HepG2 (cell line): ENCODE measurements around the gene SHCBP1L. TPM values are rescaled to one million over a fixed set of nuclear protein-coding genes. Genes with fewer than 3 reads are reported as not detected.

Experiments
- ATAC-seq: fragments of 200-7000 bp; cut with Tn5 transposase; 3 replicates; pipeline ENCODE4 v1.9.1; 2020; ENCODE audit warnings: mild to moderate bottlenecking, moderate library complexity
- BruUV-seq: library from RNA; stranded (reverse); fragments of 400-500 nt; replicated peaks from 2 replicates; lab custom pipeline; 2021; lab: Mats Ljungman, UMichigan
- CTCF ChIA-PET: fragments of 300-600 bp; formaldehyde crosslinking; extraction: SDS; loops from one replicate; lab custom pipeline; 2021; ENCODE audit warnings: low total read pairs, inconsistent platforms, low intra/inter-chr PET ratio; lab: Yijun Ruan, JAX
- POLR2A ChIA-PET: fragments of 350-600 bp; sonication (Branson Sonifier 250); formaldehyde crosslinking; loops from one replicate; lab custom pipeline; 2020; ENCODE audit warnings: antibody characterized with exemption, inconsistent platforms; lab: Yijun Ruan, JAX
- DNase-seq: peaks from one replicate; pipeline ENCODE4 v3.0.0-alpha.2; 2015; ENCODE audit warnings: low spot score
- FAIRE-seq: peaks from 3 replicates; lab custom pipeline; 2011; peaks lifted over from hg19 to GRCh38; lab: Jason Lieb, UNC
- H2AFZ ChIP-seq: one replicate; pipeline ENCODE4 v1.6.1; 2011; ENCODE audit warnings: low read length, inconsistent platforms
- H3K27ac ChIP-seq: fragments of 300-600 bp; 3 replicates; pipeline ENCODE4 v1.8.0; 2011; ENCODE audit warnings: mixed run types, mild to moderate bottlenecking, mixed read lengths, low read length, inconsistent platforms; ENCODE audit not compliant: insufficient read depth; ENCODE audit errors: extremely low read length
- H3K27me3 ChIP-seq, 2 experiments: fragments of 200-600 bp in 1 of 2; 2 replicates in 1 of 2; 3 replicates in 1 of 2; pipeline versions ENCODE4 v1.6.0 to v1.8.0; 2011; ENCODE audit warnings: low read length in 2 of 2, mild to moderate bottlenecking in 2 of 2, moderate library complexity in 2 of 2, inconsistent platforms in 1 of 2; ENCODE audit not compliant: insufficient read depth in 2 of 2, control insufficient read depth in 1 of 2
- H3K36me3 ChIP-seq, 2 experiments: fragments of 200-600 bp in 1 of 2; replicated peaks in 1 of 2; 2 replicates in 1 of 2; 3 replicates in 1 of 2; pipeline versions ENCODE4 v1.5.1 to v1.8.0; 2011; ENCODE audit warnings: low read length in 2 of 2, inconsistent platforms in 1 of 2; ENCODE audit not compliant: insufficient read depth in 2 of 2, control insufficient read depth in 1 of 2
- H3K4me1 ChIP-seq: 2 replicates; pipeline ENCODE4 v1.5.1; 2012; ENCODE audit warnings: low read length, inconsistent platforms; ENCODE audit not compliant: insufficient read depth
- H3K4me2 ChIP-seq: 2 replicates; pipeline ENCODE4 v1.6.0; 2011; ENCODE audit warnings: low read depth, low read length, inconsistent platforms
- H3K4me3 ChIP-seq, 3 experiments: fragments of 200-600 bp in 1 of 3; sonication (generic), shearing (Covaris generic) in 1 of 3; replicated peaks in 1 of 3; 2 replicates each; pipeline ENCODE4 v1.5.1; 2011 to 2016; ENCODE audit warnings: low read length in 3 of 3, inconsistent platforms in 2 of 3, low read depth in 2 of 3, mild to moderate bottlenecking in 2 of 3, control low read depth in 1 of 3, mixed read lengths in 1 of 3; ENCODE audit not compliant: insufficient read depth in 1 of 3
- H3K79me2 ChIP-seq: one replicate; pipeline ENCODE4 v1.6.1; 2011; ENCODE audit warnings: low read length, inconsistent platforms; ENCODE audit not compliant: insufficient read depth
- H3K9ac ChIP-seq: 2 replicates; pipeline ENCODE4 v1.6.0; 2011; ENCODE audit warnings: mild to moderate bottlenecking, low read depth, low read length, inconsistent platforms; ENCODE audit not compliant: insufficient read depth
- H3K9me3 ChIP-seq: 2 replicates; pipeline ENCODE4 v1.5.1; 2012; ENCODE audit warnings: mild to moderate bottlenecking, low read length
- H4K20me1 ChIP-seq: 2 replicates; pipeline ENCODE4 v1.6.0; 2011; ENCODE audit warnings: inconsistent platforms, mild to moderate bottlenecking, low read length, moderate library complexity; ENCODE audit not compliant: insufficient read depth
- HNF4A ChIP-seq: sonication (generic); formaldehyde crosslinking; IDR thresholded peaks from 2 replicates; pipeline ENCODE4 v1.4.0; 2020; ENCODE audit warnings: missing genetic modification reagents
- KDM4B ChIP-seq: sonication (generic); formaldehyde crosslinking; IDR thresholded peaks from 2 replicates; pipeline ENCODE4 v1.4.0; 2020; ENCODE audit warnings: missing genetic modification reagents
- KDM6A ChIP-seq: IDR thresholded peaks from 2 replicates; pipeline ENCODE4 v1.6.1; 2016; ENCODE audit warnings: low read depth
- PAF1 ChIP-seq: IDR thresholded peaks from 2 replicates; pipeline ENCODE4 v1.6.1; 2016; ENCODE audit warnings: missing genetic modification reagents, missing compliant biosample characterization
- POGK ChIP-seq: sonication (generic); formaldehyde crosslinking; conservative IDR thresholded peaks from 2 replicates; pipeline ENCODE4 v1.8.0; 2022; ENCODE audit warnings: mild to moderate bottlenecking, moderate library complexity, missing genetic modification reagents
- PTBP1 ChIP-seq: fragments of 200-400 bp; formaldehyde crosslinking; IDR thresholded peaks from 2 replicates; pipeline ENCODE4 v1.6.1; 2018; ENCODE audit warnings: low read length, low read depth; ENCODE audit not compliant: poor library complexity, severe bottlenecking
- TBX3 ChIP-seq: fragments of 450-650 bp; IDR thresholded peaks from 2 replicates; pipeline ENCODE4 v1.6.1; 2017; ENCODE audit warnings: antibody characterized with exemption, mild to moderate bottlenecking, inconsistent platforms, borderline replicate concordance
- THAP11 ChIP-seq: IDR thresholded peaks from 2 replicates; pipeline ENCODE4 v1.6.1; 2016; ENCODE audit warnings: missing biosample characterization, missing genetic modification reagents
- ZFP36 ChIP-seq: fragments of 150-350 bp; IDR thresholded peaks from 2 replicates; pipeline ENCODE4 v1.6.1; 2018; ENCODE audit warnings: borderline replicate concordance, low read length, low read depth; ENCODE audit not compliant: partially characterized antibody
- ZNF20 ChIP-seq: sonication (generic); formaldehyde crosslinking; IDR thresholded peaks from 2 replicates; pipeline ENCODE4 v1.4.0; 2020; ENCODE audit warnings: mild to moderate bottlenecking, moderate library complexity, missing genetic modification reagents
- ZNF317 ChIP-seq: sonication (generic); formaldehyde crosslinking; IDR thresholded peaks from 2 replicates; pipeline ENCODE4 v1.5.0; 2020; ENCODE audit warnings: mild to moderate bottlenecking, missing genetic modification reagents
- ZNF501 ChIP-seq: sonication (generic); formaldehyde crosslinking; IDR thresholded peaks from 2 replicates; pipeline ENCODE4 v1.5.1; 2020; ENCODE audit warnings: mild to moderate bottlenecking, moderate library complexity, missing genetic modification reagents
- ZNF556 ChIP-seq: sonication (generic); formaldehyde crosslinking; IDR thresholded peaks from 2 replicates; pipeline ENCODE4 v1.4.0; 2020; ENCODE audit warnings: mild to moderate bottlenecking, missing genetic modification reagents, borderline replicate concordance
- ZXDC ChIP-seq: sonication (generic); formaldehyde crosslinking; IDR thresholded peaks from 2 replicates; pipeline ENCODE4 v1.5.0; 2020; ENCODE audit warnings: mild to moderate bottlenecking, missing genetic modification reagents
- WGBS: methylation state at CpG from one replicate; pipeline ENCODE4 v1.1.6; 2017; ENCODE audit warnings: low lambda C conversion rate; 5-methylcytosine and 5-hydroxymethylcytosine counted together
- in situ Hi-C: cut with HindIII; loops from 2 replicates; pipeline ENCODE4 v1.10.0; 2017; ENCODE audit warnings: low pct_unique_long_range_greater_than_20kb; ENCODE audit not compliant: extremely low pct_ligation_motif_present
- intact Hi-C: fragments of 100-400 bp; cut with micrococcal nuclease; formaldehyde crosslinking; loops from one replicate; pipeline ENCODE4 v1.10.0; 2022; ENCODE audit not compliant: unreplicated experiment
- polyA plus RNA-seq, 8 experiments: library from polyadenylated mRNA; depleted of rRNA in 3 of 8; stranded (reverse) in 7 of 8; unstranded in 1 of 8; fragments of >200 nt; fragmentation: Illumina TruSeq in 4 of 8; extraction: Trizol in 4 of 8; gene quantifications; 2 replicates each; pipeline versions ENCODE4 v1.2.1 to v1.2.3, GENCODE V29; 2011 to 2016; ENCODE audit warnings: low read depth in 4 of 8, missing spikeins in 1 of 8, mixed read lengths in 1 of 8; ENCODE audit not compliant: insufficient read depth in 1 of 8
- total RNA-seq, 5 experiments: library from RNA; depleted of rRNA; stranded (reverse); fragments of >200 nt; fragmentation: Illumina TruSeq; extraction: Trizol; gene quantifications; 2 replicates each; pipeline ENCODE4 v1.2.3, GENCODE V29; 2016; ENCODE audit warnings: low read depth in 1 of 5

SHCBP1L gene
- total and polyA plus RNA-seq, 2 of the 13 experiments (the other 11 are each of a cell fraction or from before 2014, with no cell fraction given): not detected

GRCh38 chr1:182972231-182972630 lies 19.3 kb upstream of the SHCBP1L start:
- Histone ChIP-seq H2AFZ (no peak overlapping the region), H3K27ac (no peak overlapping the region), H3K79me2 (no peaks in the 10 kb centered on the region), H3K4me3 (no peak overlapping the region), H3K36me3 (no peaks in the 10 kb centered on the region), H3K27me3 (no peaks in the 10 kb centered on the region; a peak in 1 of 5 replicates), H3K4me2 (no peak overlapping the region), H3K4me1 (peaks cover 14% of the 10 kb centered on the region; the same call in 1 of the 2 replicates), H3K9ac (no peak overlapping the region), H4K20me1 (no peaks in the 10 kb centered on the region), H3K9me3 (no peaks in the 10 kb centered on the region)
- TF ChIP-seq PAF1 (CRISPR knock-in tag) (no peak), POGK (CRISPR knock-in tag) (no peak), KDM4B (CRISPR knock-in tag) (no peak), ZNF317 (no peak), HNF4A (no peak), ZNF501 (CRISPR knock-in tag) (no peak), KDM6A (CRISPR knock-in tag) (no peak), ZFP36 (no peak), THAP11 (CRISPR knock-in tag) (no peak), ZNF20 (CRISPR knock-in tag) (no peak), PTBP1 (no peak), ZXDC (no peak), TBX3 (no peak), ZNF556 (CRISPR knock-in tag) (no peak)
- FAIRE-seq (no peak), DNase-seq (no peak), ATAC-seq (no peak)
- 18% methylated on average over 2 of the region's 2 CpGs for WGBS
- no TSS peak for BruUV-seq
- intact Hi-C loops: no loop called here
- CTCF ChIA-PET: no interaction called here
- in situ Hi-C loops: no loop called here
- POLR2A ChIA-PET: no interaction called here
